Gastrocnemius medialis (tissue), 4 donors: Measurements from ENCODE around the gene ZNF407.
"Not testable (repeated sequence)": the region's sequence is repeated elsewhere in the genome, so short reads cannot be mapped to it uniquely, and the experiment has no call there.

Source experiments
- CTCF ChIP-seq, 5 experiments: fragments of 450-650 bp in 3 of 5; fragments of 200-600 bp in 2 of 5; sonication (generic) in 2 of 5; IDR thresholded peaks in 4 of 5; conservative IDR thresholded peaks in 1 of 5; 1 replicate in 4 of 5; 2 replicates in 1 of 5; pipeline ENCODE4 v1.5.1; 2016 to 2019; ENCODE audit warnings: antibody characterized with exemption in 5 of 5, mild to moderate bottlenecking in 3 of 5, moderate library complexity in 3 of 5
- POLR2A ChIP-seq, 2 donors: fragments of 450-650 bp; IDR thresholded peaks; one replicate each; pipeline ENCODE4 v1.6.1; 2017; ENCODE audit warnings: antibody characterized with exemption in 2 of 2, mild to moderate bottlenecking in 2 of 2, moderate library complexity in 2 of 2

GRCh38 chr18:74565993-74566392 is 31.7 kb upstream of the ZNF407 start:
- not testable (repeated sequence) for TF ChIP-seq CTCF (IDR thresholded peaks at IDR 0.05 in 4 of 5, conservative IDR thresholded peaks at IDR 0.05 in 1 of 5); POLR2A (IDR thresholded peaks at IDR 0.05)
